HepG2 (cell line): ENCODE measurements around the gene SIT1. TPM values are rescaled to one million over a fixed set of nuclear protein-coding genes. Genes with fewer than 3 reads are reported as not detected.

Source experiments
- HNRNPL ChIP-seq: fragments of 200-400 bp; formaldehyde crosslinking; IDR thresholded peaks from 2 replicates; pipeline ENCODE4 v1.6.1; 2017; ENCODE audit warnings: mild to moderate bottlenecking, low read depth, low read length
- RBM39 ChIP-seq: fragments of 200-400 bp; formaldehyde crosslinking; IDR thresholded peaks from one replicate; pipeline ENCODE4 v1.6.1; 2018; ENCODE audit warnings: antibody characterized with exemption, mild to moderate bottlenecking, low read depth, low read length; ENCODE audit not compliant: poor library complexity, severe bottlenecking
- ZFY ChIP-seq: sonication (generic); formaldehyde crosslinking; IDR thresholded peaks from 2 replicates; pipeline ENCODE4 v1.4.0; 2020; ENCODE audit warnings: missing genetic modification reagents
- ZNF274 ChIP-seq: sonication (generic); formaldehyde crosslinking; IDR thresholded peaks from 2 replicates; pipeline ENCODE4 v1.5.1; 2020; ENCODE audit warnings: mild to moderate bottlenecking, missing genetic modification reagents
- polyA plus RNA-seq, 8 experiments: library from polyadenylated mRNA; depleted of rRNA in 3 of 8; stranded (reverse) in 7 of 8; unstranded in 1 of 8; fragments of >200 nt; fragmentation: Illumina TruSeq in 4 of 8; extraction: Trizol in 4 of 8; gene quantifications; 2 replicates each; pipeline versions ENCODE4 v1.2.1 to v1.2.3, GENCODE V29; 2011 to 2016; ENCODE audit warnings: low read depth in 4 of 8, missing spikeins in 1 of 8, mixed read lengths in 1 of 8; ENCODE audit not compliant: insufficient read depth in 1 of 8
- total RNA-seq, 5 experiments: library from RNA; depleted of rRNA; stranded (reverse); fragments of >200 nt; fragmentation: Illumina TruSeq; extraction: Trizol; gene quantifications; 2 replicates each; pipeline ENCODE4 v1.2.3, GENCODE V29; 2016; ENCODE audit warnings: low read depth in 1 of 5
- TF ChIP-seq, protein P1 (sequence below): sonication (generic); formaldehyde crosslinking; IDR thresholded peaks from 2 replicates; pipeline ENCODE4 v1.4.0; 2020; ENCODE audit warnings: mild to moderate bottlenecking, missing genetic modification reagents
- TF ChIP-seq, protein P2 (sequence below), 2 experiments: fragments of 450-650 bp in 1 of 2; sonication (generic) in 1 of 2; formaldehyde crosslinking in 1 of 2; IDR thresholded peaks; 2 replicates each; pipeline versions ENCODE4 v1.6.1 to v1.8.0; 2016 to 2022; ENCODE audit warnings: antibody characterized with exemption in 1 of 2, mild to moderate bottlenecking in 1 of 2, missing genetic modification reagents in 1 of 2

SIT1 gene
- total and polyA plus RNA-seq, 2 of the 13 experiments (the other 11 are each of a cell fraction or from before 2014, with no cell fraction given) = 0.09 to 6.7 TPM

DNA sequence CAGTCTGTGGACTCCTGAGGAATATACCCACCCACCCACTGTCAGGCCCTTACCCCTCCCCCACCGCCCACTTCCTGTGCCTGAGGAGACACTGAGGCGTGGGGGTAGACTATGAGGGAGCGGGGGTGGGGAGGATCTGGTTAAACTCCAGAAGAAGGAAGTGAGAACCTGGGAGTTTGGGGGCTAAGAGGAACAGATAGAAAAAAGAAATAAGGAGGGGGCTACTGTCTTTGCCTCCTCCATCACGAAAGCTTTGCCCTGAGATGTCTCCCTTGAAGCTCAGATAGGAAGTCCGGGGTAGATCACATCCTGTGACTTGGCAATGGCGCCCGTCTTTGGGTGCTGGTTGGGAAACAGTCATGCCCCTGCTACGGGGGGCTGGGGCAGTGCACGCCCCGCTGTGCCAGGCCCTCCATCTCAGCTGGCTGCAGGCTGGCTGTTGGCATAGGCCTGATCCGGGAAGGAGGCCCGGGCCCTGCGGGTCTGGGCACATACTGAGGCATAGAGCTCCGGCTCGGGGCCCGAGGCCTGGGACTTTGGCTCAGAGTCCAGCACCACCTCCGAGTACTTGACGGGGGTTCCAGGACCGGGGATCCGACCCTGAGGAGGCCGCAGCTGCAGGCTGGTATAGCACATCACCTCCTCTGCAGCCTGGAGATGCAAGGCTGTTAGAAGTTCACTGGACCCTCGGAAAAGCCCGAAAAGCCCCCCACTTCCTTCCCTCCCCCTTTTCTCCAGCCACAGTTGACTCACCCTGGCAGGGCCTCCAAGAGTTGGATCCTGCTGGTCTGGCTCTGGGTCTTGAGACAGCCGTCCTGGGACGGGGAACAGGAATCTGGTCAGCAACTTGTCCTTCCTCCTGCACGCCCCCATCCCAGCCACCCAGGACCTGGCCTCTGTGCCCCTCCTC lies 1.0 kb downstream of the SIT1 start (continued):
- TF ChIP-seq, protein P1, sequence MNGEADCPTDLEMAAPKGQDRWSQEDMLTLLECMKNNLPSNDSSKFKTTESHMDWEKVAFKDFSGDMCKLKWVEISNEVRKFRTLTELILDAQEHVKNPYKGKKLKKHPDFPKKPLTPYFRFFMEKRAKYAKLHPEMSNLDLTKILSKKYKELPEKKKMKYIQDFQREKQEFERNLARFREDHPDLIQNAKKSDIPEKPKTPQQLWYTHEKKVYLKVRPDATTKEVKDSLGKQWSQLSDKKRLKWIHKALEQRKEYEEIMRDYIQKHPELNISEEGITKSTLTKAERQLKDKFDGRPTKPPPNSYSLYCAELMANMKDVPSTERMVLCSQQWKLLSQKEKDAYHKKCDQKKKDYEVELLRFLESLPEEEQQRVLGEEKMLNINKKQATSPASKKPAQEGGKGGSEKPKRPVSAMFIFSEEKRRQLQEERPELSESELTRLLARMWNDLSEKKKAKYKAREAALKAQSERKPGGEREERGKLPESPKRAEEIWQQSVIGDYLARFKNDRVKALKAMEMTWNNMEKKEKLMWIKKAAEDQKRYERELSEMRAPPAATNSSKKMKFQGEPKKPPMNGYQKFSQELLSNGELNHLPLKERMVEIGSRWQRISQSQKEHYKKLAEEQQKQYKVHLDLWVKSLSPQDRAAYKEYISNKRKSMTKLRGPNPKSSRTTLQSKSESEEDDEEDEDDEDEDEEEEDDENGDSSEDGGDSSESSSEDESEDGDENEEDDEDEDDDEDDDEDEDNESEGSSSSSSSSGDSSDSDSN (CRISPR knock-in tag) = 0 out of 2 replicates have a peak, but pooled peaks have one; percentile 29
- TF ChIP-seq ZFY (CRISPR knock-in tag) = peak; percentile 41; the same call in 1 of the 2 replicates
- no peak for TF ChIP-seq RBM39
- TF ChIP-seq HNRNPL = 0 out of 2 replicates have a peak, but pooled peaks have one; percentile 24
- TF ChIP-seq, protein P2, sequence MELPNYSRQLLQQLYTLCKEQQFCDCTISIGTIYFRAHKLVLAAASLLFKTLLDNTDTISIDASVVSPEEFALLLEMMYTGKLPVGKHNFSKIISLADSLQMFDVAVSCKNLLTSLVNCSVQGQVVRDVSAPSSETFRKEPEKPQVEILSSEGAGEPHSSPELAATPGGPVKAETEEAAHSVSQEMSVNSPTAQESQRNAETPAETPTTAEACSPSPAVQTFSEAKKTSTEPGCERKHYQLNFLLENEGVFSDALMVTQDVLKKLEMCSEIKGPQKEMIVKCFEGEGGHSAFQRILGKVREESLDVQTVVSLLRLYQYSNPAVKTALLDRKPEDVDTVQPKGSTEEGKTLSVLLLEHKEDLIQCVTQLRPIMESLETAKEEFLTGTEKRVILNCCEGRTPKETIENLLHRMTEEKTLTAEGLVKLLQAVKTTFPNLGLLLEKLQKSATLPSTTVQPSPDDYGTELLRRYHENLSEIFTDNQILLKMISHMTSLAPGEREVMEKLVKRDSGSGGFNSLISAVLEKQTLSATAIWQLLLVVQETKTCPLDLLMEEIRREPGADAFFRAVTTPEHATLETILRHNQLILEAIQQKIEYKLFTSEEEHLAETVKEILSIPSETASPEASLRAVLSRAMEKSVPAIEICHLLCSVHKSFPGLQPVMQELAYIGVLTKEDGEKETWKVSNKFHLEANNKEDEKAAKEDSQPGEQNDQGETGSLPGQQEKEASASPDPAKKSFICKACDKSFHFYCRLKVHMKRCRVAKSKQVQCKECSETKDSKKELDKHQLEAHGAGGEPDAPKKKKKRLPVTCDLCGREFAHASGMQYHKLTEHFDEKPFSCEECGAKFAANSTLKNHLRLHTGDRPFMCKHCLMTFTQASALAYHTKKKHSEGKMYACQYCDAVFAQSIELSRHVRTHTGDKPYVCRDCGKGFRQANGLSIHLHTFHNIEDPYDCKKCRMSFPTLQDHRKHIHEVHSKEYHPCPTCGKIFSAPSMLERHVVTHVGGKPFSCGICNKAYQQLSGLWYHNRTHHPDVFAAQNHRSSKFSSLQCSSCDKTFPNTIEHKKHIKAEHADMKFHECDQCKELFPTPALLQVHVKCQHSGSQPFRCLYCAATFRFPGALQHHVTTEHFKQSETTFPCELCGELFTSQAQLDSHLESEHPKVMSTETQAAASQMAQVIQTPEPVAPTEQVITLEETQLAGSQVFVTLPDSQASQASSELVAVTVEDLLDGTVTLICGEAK (IDR thresholded peaks at IDR 0.05) = no peak
- TF ChIP-seq, protein P2 (CRISPR knock-in tag; IDR thresholded peaks at IDR 0.05) = 0 out of 2 replicates have a peak, but pooled peaks have one; percentile 11
- TF ChIP-seq ZNF274 = no peak
